GM21381 (cell line): ENCODE data around the gene ZNF678.
"Not testable (repeated sequence)": the region's sequence is repeated elsewhere in the genome, so short reads cannot be mapped to it uniquely, and the experiment has no call there.

Source experiments
- ATAC-seq: cut with Tn5 transposase; IDR thresholded peaks from one replicate; pipeline ENCODE4 v1.9.1; 2021; ENCODE audit warnings: mild to moderate bottlenecking, moderate library complexity; ENCODE audit not compliant: unreplicated experiment

The ZNF678 gene

DNA sequence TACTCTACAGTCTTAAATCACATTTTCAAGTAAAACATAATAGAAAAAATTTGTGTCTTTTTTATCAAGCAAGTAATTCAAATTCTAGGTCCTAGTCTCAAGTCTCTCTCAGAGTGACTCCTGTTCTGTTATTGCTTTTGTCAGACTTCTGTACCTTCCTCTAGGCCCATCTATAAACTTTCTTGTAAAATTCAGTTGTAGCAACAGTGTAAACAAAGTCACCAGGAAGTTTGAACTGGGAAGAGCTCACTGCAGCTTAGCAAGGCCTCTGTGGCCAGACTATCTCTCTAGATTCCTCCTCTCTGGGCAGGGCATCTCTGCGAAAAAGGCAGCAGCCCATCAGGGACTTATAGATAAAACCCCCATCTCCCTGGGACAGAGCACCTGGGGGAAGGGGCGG is 13.5 kb upstream of the ZNF678 start:
- no peak for ATAC-seq

- not testable (repeated sequence) for ATAC-seq
Observed at GRCh38 chr1:227551881-227552280, 11.5 kb upstream of the ZNF678 start.

DNA sequence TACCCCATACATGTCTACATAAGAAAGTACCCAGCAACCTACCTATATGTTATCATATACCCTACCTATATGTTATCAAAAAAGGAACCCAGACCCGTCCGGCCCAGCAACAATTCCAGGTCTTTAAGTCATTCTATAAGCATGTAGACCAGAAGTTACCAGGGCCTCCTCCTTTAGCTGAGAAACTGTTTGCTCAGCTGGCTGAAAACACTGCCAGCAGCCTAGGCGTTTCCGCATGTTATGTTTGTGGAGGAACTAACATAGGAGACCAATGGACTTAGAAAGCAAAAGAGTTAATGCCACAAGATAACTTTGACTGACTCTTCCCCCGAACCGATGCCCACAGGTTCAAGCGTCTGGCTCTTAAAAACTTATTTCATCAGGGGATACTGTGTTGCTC is 7.1 kb upstream of the ZNF678 start:
- ATAC-seq = no peak

- no peak for ATAC-seq
Observed at GRCh38 chr1:227557962-227558725, 5.2 kb upstream of the ZNF678 start.

DNA sequence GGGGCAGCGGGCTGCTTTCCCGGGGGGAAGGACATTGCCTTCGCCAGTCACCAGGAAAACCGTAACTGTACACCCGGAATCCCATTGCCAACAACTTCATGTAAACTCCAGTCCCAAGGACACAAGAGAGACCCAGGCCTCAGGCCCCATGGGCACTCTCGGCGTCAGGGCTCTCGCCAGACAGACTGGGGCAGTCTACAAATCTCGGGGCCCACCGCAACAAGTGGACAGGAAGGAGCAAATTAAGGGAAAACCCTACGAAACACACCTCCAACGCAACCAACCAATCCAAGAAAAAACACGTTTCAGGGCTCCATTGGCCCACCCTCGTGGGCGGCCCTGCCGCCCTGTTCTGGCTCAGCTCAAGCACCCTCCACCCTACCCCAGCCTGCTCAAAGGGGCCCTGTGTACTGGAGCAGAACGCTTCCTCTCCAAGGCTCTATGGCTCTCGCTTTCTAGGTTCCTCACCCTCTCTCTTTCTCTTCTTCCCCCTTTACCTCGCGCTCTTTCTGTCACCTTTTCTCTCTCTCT is 4.6 kb upstream of the ZNF678 start:
- ATAC-seq = no peak

DNA sequence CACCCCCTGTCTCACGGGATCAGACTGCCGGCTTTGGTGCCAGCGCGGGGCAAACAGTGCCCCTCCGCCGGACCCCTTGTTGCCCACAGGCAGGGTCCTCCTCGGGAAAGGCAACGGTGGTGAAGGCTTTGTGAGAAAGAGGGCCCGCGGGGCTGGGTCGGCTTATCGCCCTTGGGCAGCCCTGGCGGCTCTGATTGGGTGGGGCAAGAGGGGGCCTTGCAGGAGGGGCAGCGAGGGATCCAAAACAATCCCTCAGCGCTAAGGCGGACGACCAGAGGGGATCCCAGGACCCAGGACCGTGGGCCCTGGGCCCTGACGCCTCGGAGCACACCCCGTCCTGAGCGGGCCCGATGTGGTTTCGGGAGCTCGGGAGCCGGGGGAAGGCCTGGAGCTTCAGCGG is 3.9 kb upstream of the ZNF678 start:
- ATAC-seq = no peak

DNA sequence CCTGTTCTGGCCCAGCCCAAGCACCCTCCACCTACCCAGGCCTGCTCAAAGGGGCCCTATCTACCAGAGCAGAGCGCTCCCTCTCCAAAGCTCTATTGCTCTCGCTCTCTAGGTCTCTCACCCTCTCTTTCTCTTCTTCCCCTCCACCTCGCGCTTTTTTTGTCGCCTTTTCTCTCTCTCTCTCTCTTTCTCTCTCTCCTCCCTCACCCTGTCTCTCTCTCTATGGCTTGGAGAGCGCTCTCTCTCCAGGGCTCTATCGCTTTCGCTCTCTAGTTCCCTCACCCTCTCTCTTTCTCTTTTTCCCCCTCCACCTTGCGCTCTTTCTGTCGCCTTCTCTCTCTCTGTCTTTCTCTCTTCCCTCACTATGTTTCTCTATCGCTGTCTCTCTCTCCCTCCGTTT is 3.4 kb upstream of the ZNF678 start:
- ATAC-seq = no peak

- ATAC-seq = no peak
Observed at GRCh38 chr1:227560393-227561173, 2.8 kb upstream of the ZNF678 start.

GRCh38 chr1:227561241-227561907 is 2.0 kb upstream of the ZNF678 start:
- no peak for ATAC-seq

- no peak for ATAC-seq
Observed at GRCh38 chr1:227562037-227562436, 1.3 kb upstream of the ZNF678 start.

DNA sequence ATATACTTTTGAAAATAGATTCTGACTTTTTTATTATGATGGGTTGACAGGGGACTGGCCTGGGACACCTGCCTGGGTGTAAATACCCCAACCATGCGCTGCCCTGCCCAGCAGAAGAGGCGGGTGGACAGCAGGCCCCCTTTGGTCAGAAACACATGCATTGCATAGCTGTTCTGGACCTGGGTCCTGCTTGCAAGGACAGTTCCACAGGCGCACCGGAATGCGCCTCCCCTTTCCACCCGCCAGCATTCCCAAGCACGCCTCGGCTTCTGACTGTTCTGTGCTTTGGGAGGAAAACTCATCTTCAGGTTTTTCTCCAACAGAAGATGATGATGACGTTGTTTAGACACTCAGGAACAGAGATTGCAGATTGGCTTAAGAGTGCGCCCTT is 428 bp upstream of the ZNF678 start:
- ATAC-seq = no peak

DNA sequence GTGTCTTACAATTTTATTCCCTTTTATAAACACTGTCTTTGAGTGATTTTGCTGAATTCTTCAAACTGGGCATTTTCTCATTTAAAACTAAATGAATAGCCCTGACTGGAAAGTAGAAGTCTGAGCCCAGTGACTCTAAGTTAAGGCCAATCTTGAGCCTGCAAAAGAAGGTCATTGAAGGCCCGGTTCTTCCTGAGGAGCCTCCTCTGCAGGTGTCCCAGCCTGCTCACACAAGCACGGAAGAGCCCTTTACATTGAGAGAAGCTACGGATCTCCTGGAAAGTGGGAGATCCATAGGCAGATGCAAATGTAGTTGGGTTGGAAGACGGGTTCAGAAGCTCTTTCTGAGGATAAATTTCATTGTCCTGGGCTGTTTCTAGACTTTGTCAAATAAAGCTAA is 3.9 kb downstream of the ZNF678 start:
- ATAC-seq = no peak

DNA sequence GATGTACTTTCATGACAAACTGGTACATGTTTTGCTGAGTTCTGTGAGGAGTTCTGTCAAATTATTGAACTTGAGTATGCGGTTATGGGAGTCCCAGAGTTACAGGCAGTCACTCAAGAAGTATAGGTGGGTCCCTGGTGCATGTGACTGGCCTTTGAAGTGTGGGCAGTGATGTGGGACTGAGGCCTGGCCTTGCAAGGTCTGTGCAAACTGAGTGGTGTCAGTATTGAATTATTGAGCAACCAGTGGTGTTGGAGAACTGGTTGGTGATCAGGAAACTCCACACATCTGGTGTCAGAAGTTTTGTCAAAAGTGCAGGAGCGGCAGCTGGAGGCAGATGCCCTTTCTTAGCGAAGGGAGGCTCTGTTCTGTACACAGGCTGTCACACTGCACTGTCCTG is 5.2 kb downstream of the ZNF678 start:
- ATAC-seq = no peak

GRCh38 chr1:227572752-227573151 is 9.4 kb downstream of the ZNF678 start:
- no peak for ATAC-seq

- no peak for ATAC-seq
Observed at GRCh38 chr1:227574926-227575325, 11.6 kb downstream of the ZNF678 start.

GRCh38 chr1:227576189-227576588 is 12.8 kb downstream of the ZNF678 start:
- ATAC-seq = no peak

GRCh38 chr1:227577500-227577899 is 14.1 kb downstream of the ZNF678 start:
- no peak for ATAC-seq

DNA sequence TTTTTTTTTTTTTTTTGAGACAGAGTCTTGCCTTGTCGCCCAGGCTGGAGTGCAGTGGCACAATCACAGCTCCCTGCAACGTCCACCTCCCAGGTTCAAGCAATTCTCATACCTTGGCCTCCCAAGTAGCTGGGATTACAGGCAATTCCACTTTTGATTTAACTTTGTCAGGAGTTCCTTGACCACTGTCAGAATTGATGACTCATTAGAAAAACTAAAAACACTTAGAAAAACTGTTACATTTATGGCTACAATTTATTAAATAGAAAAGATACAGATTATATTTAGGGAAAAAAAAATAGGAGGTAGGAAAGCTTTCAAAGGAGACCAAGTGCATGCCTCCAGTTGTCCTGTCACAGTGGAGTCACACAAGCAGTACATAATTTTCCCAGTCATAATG is 20.0 kb downstream of the ZNF678 start:
- ATAC-seq = no peak

- no peak for ATAC-seq
Observed at GRCh38 chr1:227586733-227587132, 23.4 kb downstream of the ZNF678 start.

GRCh38 chr1:227587968-227588367 is 24.6 kb downstream of the ZNF678 start:
- ATAC-seq = no peak

- not testable (repeated sequence) for ATAC-seq
Observed at GRCh38 chr1:227588769-227589168, 25.4 kb downstream of the ZNF678 start.

DNA sequence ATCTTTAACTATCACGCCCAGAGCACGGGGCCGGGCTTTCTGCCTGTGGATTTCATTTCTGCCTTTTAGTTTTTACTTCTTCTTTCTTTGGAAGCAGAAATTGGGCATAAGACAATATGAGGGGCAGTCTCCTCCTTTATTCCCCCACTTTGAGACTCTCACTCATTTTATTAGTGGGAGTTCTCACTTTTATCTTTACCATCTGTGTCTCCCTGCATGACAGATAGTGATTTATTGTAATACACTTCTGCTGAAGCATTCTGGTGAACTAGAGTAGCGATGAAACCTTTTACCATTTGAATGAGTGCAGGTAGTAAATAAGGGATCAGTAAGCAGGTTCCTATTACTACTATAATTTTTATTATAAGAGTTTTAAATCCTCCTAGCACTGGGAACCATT is 26.4 kb downstream of the ZNF678 start:
- ATAC-seq = not testable (repeated sequence)
